Measurements from ENCODE around the gene PCDHGB2.
A peak's percentile ranks its signal among the peaks of the same experiment; 100 is the strongest.

Gene PCDHGB2

GRCh38 chr5:141399555-141400258, 39.9 kb downstream of the PCDHGB2 start:
- TF ChIP-seq USF1 (IDR thresholded peaks at IDR 0.05) (no peak), TAF1 (IDR thresholded peaks at IDR 0.05; ENCODE audit: low read depth) (no peak), EP300 (IDR thresholded peaks at IDR 0.05; ENCODE audit: borderline replicate concordance) (no peak), REST (IDR thresholded peaks at IDR 0.05; ENCODE audit: low read depth) (no peak), RAD21 (IDR thresholded peaks at IDR 0.05; ENCODE audit: low read depth) (no peak), YY1 (IDR thresholded peaks at IDR 0.05; ENCODE audit: low read depth) (no peak), NFIC (IDR thresholded peaks at IDR 0.05) (no peak), EGR1 (IDR thresholded peaks at IDR 0.05) (no peak), MAX (IDR thresholded peaks at IDR 0.05) (no peak), CEBPB (IDR thresholded peaks at IDR 0.05) (no peak), FOXM1 (IDR thresholded peaks at IDR 0.05; ENCODE audit: borderline replicate concordance, low read depth) (no peak)

- TF ChIP-seq TCF12 (IDR thresholded peaks at IDR 0.05; ENCODE audit: low read depth) (no peak), RAD21 (IDR thresholded peaks at IDR 0.05; ENCODE audit: low read depth) (peak; percentile 50)
Measured at GRCh38 chr5:141402553-141403243, 42.9 kb downstream of the PCDHGB2 start, which contains the start of gene PCDHGA9. PCDHGA9 (plus strand) TSS chr5:141402778; CDS start chr5:141402953, 175 bp downstream.

GRCh38 chr5:141403387-141403786, 43.6 kb downstream of the PCDHGB2 start:
- no peak for TF ChIP-seq REST (IDR thresholded peaks at IDR 0.05; ENCODE audit: low read depth)
- no peak for TF ChIP-seq YY1 (IDR thresholded peaks at IDR 0.05; ENCODE audit: low read depth)

- peak; percentile 26; the same call in 1 of the 2 replicates for TF ChIP-seq RAD21 (IDR thresholded peaks at IDR 0.05; ENCODE audit: low read depth)
Measured at GRCh38 chr5:141407790-141408505, 48.2 kb downstream of the PCDHGB2 start, which contains the start of gene PCDHGB6. PCDHGB6 (plus strand) TSS chr5:141408021; CDS start chr5:141408203, 182 bp downstream.

- TF ChIP-seq CEBPB (IDR thresholded peaks at IDR 0.05), result no peak
- TF ChIP-seq CREB1 (IDR thresholded peaks at IDR 0.05; ENCODE audit: low read depth), result no peak
- no peak for TF ChIP-seq USF1 (IDR thresholded peaks at IDR 0.05)
Measured at GRCh38 chr5:141409598-141410306, 50.0 kb downstream of the PCDHGB2 start.

GRCh38 chr5:141411575-141411974, 51.8 kb downstream of the PCDHGB2 start:
- TF ChIP-seq CEBPB (IDR thresholded peaks at IDR 0.05) (no peak), TEAD4 (IDR thresholded peaks at IDR 0.05) (no peak), MAX (IDR thresholded peaks at IDR 0.05) (no peak), NFIC (IDR thresholded peaks at IDR 0.05) (no peak)

Data from Ishikawa (cell line).